CD4-positive, alpha-beta T cell treated with Interleukin-17A for 1 hour (primary cell): ENCODE data around the gene LRRK1.

Experiments
- DNase-seq: peaks from one replicate; pipeline ENCODE4 v3.0.0-alpha.2; 2020

The LRRK1 gene

DNA sequence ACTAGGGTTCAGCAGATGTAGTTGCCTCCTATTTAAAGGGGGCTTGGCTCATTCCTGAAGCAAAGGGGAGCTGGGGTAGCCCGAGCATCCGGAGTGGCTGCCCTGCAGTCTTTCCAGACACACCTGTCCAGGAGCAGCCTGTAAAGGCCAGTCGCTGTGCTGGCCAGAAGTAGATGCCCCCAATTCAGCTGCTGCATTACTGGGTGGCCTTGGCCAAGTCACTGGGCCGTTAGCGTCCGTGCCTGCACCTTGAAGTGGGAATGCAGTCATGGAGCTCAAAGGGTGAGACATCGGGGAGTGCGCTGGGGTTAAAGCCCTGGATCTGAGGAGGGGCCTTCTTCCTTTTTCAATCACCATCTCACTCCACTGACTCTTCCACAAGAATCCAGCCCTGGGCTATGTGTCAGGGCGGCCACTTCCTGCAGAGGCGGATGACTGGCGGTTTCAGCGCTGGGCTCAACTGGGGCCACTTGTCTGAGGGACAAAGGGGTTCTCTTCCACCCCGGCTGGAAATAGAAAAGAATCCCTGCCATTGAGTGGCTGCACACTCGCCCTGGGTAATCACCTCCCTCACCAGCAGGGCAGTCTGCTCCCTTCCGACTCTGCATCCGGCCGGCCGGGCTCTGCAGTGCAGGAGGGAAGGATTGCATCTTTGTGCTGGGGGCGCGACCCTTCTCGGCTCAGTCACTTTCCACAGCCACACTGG is 27.7 kb upstream of the LRRK1 start:
- no peak for DNase-seq

- no peak for DNase-seq
These were observed 27.2 kb upstream of the LRRK1 start for GRCh38 chr15:100892013-100892355.

DNA sequence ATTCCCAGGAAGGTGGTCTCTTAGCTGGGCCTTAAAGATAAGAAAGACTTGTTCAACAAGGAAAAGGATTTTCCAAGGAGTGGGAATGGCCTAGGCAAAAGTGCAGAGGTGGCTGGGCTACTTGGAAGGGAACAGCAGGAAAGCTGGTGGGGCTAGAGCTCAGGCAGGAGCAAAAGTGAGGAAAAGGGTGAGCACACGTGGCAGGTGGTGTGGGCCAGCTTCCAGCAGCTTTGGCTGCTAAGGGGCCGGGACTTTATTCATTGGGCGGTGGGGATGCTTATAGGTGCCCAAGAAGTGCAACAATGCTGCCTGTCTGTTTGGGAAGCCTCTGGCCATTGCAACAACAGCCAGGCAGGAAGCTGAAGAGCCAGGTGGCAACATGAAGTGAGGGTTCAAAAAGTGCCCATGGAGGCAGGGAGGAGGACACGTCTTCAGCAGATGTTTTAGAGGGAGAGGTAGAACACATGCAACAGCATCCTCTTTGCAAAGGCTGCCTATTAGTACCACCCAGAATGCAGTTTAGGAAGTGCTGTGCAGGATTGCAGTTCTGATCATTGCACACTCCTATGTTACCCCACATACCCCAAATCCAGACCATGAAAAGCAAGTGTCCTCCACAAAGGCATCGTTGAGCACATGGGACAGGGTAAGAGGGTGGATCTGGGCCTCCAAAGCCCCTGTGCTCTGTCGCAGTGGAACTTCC is 25.7 kb upstream of the LRRK1 start:
- DNase-seq = no peak

GRCh38 chr15:100893964-100894295 is 25.2 kb upstream of the LRRK1 start:
- no peak for DNase-seq

DNA sequence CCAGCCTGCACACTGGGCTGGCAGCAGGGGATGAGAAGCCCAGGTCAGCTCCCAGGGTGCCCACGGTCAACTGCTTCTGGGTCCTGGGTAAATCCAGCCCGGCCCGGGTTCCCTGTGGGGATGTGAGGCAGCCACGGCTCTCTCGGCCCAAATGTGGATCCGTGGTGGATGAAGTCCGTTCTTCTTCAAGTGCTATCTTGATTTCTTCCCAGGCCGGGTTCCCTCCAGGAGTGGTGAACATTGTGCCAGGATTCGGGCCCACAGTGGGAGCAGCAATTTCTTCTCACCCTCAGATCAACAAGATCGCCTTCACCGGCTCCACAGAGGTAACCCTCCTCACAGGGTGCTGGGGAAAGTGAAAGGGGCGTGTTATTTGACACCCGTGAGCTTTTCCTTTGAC is 23.4 kb upstream of the LRRK1 start:
- DNase-seq = no peak

DNA sequence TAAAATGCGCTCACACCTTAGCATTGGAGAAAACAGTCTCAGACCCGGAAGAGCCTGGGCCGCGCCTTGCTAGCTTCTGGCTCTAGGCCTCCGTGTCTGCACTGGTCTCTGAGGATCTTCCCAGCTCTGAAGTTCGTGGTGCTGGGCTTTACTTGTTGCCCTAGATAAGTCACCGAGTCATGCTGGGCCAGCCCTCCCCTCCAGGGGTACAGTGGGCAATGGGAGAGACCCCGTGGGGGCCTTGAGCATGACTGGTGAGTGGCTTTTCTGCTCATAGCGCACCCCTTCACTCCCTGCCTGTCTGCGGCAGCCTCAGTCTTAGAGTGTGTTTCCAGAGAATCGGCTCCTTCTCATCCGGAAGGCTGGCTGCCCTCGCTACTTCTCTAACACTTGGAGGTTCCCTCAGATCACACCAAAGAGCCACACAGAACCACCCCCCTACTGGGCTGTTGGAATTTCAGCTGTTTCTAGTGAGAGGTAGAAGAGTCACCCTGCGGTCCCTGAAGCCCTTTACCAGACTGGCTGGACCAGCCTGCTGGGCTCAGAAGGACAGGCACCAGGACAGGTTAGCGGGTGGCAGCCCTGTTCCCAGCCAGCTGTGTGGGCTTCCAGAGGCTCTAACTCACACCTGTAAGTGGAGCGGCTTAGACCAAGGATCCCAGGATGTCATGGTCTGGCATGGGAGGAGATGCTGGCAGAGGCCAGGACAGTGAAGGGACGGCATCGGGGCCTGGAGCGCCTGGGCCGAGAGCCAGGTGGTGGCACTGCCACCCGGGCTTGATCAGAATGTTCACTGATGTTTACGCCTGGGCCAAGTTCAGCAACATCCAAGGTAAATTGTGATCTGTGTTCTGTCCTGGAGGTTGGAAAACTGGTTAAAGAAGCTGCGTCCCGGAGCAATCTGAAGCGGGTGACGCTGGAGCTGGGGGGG is 21.7 kb upstream of the LRRK1 start:
- no peak for DNase-seq

DNA sequence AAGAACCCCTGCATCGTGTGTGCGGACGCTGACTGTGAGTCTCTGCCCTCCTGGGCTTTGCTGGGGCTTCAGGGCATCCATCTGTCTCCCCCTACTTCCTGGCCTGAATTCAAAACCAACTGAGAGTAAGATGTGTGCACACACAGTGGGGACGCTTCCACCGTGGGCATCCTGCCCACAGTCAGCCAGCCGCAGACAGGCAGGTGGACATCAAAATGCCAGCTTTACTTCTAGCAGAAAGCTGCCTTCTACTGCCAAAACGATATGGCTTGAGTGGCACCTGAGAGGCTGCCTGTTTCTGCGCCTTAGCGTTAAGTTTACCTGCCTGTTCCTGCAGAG is 21.0 kb upstream of the LRRK1 start:
- no peak for DNase-seq

DNA sequence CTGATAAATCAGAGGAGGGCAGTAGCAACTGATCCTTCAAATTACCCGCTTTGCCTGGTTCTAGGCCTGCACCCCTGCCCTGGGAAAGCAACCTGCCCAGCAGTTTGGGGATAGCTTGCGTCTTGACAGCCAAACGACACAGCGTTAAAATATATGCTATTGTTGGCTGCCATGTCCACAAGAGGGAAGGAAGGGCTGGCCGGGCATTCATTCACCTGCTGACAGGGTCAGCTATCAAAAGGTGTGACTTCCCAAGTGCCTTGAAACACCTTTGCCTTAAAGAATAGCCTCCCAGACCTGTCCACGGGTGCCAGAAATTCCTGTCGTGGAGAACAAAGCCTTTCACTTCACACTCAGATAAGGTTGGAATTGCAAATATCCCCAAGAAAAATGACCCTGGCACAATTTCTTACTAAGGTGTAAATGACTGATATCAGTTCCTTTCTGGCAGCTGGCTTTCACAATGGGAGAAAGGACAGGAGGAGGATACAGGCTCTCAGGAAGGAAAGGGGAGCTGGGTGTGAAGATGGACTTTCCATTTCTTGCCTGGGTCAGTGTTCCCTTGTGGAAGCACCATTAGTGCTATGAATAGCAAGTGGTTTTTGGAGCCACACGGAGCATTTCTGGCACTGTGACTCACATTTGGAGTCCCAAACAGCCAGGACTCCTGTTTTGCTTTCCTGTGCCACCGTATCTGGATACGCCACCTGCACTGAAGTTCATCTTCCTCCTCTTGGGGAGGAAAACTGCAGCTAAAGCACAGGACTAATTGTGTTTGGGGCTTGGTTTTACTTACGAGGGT is 20.3 kb upstream of the LRRK1 start:
- DNase-seq = no peak

GRCh38 chr15:100899601-100900000 is 19.6 kb upstream of the LRRK1 start:
- no peak for DNase-seq

DNA sequence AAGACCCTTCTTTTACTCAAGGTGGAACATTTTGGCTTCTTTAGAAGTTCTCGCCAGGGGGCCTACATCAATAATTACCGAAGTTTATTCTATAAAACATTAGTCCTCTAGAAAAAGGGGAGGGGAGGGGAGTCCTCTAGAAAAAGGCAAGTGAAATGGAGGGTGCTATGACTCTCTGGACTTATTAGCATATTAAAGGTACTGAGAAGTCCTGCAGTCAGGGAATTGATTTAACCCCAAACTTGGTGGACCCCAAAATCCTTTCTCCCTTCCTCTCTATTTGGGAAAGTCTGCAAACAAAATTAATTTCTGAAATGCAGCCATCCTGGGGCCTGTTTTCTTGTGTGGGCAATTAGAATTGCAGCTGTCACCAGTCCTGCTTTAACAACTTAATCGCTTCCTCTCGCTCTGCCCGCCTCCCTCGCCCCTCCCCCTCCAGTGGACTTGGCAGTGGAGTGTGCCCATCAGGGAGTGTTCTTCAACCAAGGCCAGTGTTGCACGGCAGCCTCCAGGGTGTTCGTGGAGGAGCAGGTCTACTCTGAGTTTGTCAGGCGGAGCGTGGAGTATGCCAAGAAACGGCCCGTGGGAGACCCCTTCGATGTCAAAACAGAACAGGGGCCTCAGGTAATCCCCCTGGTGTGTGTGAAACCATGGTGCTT is 18.9 kb upstream of the LRRK1 start:
- DNase-seq = no peak

GRCh38 chr15:100900795-100901169 is 18.4 kb upstream of the LRRK1 start:
- no peak for DNase-seq

DNA sequence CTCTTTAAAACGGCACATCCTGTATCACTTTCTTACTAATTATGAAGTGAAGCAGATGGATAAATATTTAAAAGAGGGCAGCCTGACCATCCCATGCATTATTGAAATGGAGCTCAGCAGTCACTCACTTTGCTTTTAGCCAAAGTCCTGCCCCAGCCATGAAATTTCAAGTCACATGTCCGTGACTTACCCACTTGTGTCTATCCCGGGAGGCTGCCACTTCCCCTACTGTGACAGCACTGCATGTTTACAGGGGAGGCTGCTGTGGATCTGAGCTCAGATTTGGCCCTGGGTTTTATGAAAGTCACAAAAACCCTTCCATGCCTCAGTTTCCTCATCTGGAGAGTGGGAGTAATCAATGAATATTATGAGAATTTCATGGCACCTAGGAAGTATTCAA is 17.9 kb upstream of the LRRK1 start:
- no peak for DNase-seq

DNA sequence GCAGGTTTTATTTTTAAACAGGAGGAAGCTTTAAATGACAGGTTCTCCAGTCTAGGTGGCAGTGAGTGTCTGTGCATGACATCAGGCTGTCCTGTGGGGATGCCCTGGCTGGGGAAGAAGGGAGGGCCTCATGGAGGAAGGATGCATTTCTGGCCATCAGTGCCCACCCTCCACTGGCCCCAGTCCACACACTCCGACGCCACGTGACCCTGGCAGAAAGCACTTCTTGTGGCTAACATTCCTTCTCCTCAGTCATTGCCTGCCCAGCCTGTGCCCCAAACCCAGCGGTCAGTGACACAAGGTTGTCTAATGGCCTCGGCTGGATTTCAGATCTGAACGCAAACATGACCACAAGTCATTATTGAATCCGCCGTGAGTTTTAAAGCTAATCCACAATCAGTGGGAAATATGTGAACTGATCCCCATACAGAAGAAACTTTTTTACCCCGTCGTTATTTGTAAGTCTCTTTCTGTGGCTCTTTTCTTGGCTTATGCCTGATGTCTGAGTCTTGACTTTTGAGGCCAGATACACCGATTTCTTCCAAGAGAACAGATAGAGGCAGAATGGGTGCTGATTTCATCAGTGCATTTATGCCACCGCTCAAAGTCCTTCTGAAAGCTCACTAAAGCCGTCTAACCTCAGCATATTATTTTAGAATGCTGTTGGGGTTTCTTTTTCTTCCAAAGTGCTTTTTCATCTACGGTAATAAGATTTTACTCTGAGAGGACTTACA is 17.3 kb upstream of the LRRK1 start:
- no peak for DNase-seq

- no peak for DNase-seq
These were observed 16.6 kb upstream of the LRRK1 start for GRCh38 chr15:100902436-100903167.

DNA sequence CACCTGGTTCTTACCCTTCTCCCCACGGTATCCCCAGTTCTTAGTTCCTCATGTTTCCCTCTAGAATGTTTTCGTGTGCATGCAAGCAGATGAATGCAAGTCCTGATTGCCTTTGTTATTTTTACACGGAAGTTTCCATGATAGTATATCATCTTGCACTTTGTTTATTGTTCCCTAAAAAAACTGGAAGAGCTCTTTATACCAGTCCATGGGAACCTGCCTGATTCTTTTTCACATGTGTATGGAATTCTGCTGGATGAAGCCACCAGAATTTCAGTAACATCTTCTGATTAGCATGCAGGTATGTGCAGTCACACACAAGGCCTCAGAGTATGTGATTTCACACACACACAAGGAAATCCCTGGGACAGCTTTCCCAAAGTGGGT is 16.0 kb upstream of the LRRK1 start:
- no peak for DNase-seq

GRCh38 chr15:100905850-100906249 is 13.3 kb upstream of the LRRK1 start:
- DNase-seq = no peak

DNA sequence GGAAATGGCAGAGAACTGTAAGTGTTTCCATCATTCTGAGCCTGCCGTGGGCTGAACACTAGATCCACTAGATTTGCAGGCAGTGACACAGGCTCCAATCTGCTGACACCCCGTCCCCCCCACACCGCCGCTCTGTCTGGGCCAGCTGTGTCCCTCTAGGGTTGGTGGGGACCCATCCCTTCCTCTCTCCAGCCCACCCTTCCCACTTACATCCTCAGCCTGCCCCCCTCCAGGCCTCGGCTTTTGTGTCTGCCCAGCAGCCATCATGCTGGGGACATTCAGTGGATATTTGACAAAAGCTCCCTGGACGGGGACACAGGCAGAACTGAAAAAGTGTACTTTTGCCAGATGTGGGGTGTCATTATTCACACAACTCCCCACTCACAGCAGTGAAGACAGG is 10.7 kb upstream of the LRRK1 start:
- no peak for DNase-seq

DNA sequence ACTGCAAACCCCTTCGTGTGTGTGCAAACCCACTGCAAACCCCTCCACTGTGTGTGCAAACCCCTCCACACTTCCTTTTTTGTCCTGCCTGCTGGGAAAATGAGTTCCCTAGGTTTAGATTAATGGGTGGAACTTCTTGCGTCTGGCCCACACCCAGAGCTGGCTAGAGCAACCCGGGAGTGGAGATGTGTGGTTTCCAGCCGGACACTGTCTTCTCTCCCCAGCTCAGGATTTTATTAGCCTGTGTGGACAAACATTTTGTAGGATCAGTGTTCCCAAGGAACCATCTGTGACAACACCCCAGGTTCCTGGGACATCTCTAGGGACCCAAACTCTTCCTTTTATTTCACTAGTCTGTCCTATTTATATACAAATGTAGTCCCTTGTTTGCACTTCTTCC is 9.6 kb upstream of the LRRK1 start:
- DNase-seq = no peak

DNA sequence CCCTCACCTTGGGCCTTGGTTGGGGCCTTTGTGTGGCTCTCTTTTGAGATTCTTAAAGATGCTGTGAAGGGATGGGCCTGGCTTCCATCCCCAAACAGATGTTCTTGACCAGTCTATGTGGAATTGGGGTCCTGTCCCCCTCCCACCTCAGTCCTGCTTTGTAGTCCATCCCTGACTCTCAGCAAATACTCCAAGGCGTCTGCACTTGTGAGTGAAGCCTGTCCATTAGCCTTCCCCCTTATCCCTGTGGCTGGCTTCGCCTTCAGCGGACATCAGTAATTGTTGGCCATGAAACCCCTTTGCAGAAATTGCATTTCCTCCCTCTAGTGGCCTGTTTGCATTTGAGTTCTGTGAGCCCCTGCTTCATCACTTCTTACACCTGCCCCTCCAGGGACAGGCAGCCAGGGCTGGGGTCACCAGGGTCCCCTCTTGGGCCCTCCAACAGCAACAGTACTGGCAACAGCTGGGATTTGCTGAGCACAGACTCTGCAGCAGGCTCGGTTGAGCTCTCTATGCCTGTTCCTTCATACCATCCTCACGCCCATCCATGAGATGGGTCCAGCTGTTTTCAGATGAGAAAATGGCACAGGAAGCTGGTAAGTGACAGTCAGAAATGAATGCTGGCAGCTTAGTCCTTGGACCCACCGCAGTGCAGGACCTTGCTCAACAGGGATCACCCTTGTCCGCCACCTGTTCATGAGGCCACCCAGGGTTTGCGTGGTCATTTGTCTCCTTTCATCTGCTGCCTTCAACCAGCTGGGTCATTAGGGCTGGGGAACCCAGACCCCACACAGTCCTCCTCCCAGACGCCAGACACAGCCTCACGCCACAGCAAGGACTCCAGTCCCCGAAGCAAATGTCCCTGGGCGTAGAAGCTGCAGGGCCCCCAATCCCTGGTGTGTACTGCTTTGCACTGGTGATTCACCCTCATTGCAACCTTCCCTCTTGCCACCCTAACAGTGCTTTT is 8.9 kb upstream of the LRRK1 start:
- DNase-seq = no peak

GRCh38 chr15:100911086-100911485 is 8.1 kb upstream of the LRRK1 start:
- DNase-seq = no peak
